Stimulated activated CD4-positive, alpha-beta T cell treated with anti-CD3 and anti-CD28 coated beads, Interleukin-12 subunit alpha, Interleukin-12 subunit beta, amount 100 ng/mL, for 24 hours (primary cell): ENCODE data around the gene MAEA.

Experiments
- DNase-seq, 2 experiments: peaks; one replicate each; pipeline ENCODE4 v3.0.0-alpha.2; 2020; ENCODE audit warnings: low read depth in 2 of 2

Gene MAEA

DNA sequence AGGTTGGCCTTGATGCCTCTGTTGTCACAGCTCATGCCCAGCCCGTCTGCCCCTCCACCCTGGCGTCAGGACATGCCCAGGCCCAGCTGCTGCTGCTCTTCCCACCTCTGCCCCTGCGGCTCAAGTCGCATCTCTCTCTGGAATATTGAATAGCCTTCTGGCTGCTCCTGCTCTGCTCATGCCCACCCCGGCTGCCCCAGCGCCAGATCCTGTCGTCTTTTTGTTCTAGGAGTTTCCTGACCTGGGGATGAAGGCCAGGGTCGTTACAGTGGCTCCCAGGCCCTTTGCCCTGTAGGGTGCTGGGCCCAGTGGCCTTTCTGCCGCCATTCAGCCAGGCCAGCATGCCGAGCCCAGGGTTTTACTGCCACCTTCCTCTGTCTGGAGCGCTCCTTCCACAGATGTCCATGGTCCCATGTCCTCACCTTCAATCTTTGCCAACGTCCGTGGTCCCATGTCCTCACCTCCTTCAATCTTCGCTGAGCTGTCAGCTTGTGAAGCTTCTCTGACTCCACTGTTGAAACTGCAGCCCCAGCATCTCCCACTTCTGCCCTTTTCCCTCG, 9.7 kb downstream of the MAEA start:
- no peak for DNase-seq

DNA sequence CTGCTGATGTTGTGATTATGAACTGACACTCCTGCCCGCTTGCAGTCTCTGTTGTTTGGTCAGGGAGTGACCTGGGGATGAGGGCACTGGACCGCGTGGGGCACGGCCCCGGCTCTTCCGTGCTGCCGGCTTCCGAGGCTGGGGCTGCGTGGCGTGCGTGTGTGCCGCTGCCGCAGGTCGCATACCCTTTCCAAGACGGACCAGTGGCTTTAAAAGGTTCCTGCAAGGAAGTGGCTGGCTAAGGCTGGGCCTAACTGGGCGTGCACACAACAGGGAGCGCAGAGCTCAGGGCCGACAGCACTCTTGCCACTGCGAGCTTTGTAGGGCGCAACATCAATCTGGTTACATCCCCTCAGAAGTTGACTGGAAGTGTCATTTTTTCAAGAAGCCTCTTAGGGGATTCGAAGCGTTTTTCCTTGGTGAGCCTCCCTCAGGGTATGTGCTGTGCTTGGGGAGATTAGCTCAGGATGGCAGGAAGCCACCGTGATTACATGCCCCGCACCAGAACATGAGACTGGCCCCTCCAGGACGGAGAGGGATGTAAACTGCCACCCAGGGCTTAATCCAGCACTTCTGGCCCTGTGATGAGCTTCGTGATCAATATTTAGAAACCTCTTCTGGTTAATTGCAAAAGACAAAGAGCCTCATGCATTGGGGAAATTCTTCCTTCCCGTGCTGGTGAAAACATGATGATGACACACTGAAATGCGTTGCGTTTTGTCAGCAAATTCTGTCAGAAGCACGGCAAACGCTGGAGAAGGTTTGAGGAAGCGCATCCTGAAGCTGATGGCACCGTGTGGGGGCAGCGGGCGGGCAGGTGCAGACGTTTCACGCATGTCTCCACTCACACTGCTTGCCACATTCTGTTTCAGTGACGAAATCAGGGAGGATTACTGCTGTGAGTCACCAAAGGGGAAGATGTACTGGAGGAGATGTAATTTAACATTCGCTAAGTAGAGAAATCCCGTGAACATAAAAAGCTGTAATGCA, 11.1 kb downstream of the MAEA start:
- no peak for DNase-seq

DNA sequence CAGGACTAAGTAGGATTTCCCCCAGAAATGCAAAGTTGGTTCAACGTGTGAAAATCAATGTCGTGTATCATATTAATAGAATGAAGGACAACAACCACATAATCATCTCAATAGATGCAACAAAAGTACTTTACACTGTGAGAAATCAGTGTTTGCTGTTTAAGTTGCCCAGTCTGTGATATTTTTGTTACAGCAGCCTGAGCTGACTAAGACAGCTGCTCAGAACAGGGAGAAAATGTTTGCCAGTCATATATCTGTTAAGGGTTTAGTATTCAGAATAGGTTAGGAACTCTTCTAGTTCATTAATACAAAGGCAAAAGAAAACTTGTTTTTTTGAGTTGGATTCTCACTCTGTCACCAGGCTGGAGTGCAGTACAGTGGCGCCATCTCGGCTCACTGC, 12.5 kb downstream of the MAEA start:
- DNase-seq, result no peak

DNA sequence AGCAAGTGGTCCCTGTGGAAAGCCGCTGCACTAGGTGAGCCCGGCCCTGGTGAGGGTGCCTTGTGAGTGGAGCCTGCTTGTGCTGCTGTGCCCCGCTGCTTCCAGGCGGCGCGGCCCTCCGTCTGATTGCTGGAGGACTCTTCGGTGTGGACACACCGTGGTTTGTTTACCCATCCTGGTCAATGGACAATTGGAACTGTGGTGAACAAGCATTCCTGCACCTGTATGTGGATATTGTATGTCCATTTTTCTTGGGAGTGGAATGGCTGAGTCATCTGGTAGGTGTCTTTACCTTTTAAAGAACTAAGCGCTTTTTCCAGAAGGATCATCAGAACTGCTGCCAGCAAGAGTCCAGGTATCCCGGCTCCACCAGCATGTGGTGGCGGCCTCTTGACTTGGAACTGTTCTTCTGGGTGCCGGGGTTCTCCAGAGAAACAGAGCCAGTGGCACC, 15.6 kb downstream of the MAEA start:
- no peak for DNase-seq

DNA sequence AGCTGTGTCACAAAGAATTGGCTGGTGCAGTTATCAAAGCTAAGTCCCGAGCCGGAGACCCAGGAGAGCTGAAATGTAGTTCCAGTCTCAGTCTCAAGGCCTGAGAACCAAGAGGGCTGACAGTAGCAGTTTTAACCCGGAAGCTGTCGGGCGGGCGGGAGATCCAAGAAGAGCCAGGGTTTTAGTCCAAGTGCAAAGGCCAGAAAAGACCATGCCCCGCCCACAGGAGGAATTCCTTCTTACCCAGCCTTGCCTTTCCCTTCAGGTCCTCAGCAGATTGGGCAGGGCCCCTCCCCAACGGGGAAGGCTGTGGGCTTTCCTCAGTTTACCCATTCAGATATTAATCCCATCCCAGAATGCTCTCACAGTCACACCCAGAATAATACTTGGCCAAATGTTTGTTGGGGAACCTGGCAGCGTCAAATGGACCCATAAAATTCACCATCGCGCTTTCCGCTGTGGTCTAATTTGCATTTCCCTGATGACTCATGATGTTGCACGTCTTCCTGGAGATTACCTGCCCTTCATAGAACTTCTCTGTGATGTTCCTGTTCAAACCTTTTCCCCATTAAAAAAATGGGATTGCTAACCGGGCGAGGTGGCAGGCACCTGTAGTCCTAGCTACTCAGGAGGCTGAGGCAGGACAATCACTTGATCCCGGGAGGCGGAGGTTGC, 16.2 kb downstream of the MAEA start:
- peak in 1 of 2 experiments; percentile 26 for DNase-seq

DNA sequence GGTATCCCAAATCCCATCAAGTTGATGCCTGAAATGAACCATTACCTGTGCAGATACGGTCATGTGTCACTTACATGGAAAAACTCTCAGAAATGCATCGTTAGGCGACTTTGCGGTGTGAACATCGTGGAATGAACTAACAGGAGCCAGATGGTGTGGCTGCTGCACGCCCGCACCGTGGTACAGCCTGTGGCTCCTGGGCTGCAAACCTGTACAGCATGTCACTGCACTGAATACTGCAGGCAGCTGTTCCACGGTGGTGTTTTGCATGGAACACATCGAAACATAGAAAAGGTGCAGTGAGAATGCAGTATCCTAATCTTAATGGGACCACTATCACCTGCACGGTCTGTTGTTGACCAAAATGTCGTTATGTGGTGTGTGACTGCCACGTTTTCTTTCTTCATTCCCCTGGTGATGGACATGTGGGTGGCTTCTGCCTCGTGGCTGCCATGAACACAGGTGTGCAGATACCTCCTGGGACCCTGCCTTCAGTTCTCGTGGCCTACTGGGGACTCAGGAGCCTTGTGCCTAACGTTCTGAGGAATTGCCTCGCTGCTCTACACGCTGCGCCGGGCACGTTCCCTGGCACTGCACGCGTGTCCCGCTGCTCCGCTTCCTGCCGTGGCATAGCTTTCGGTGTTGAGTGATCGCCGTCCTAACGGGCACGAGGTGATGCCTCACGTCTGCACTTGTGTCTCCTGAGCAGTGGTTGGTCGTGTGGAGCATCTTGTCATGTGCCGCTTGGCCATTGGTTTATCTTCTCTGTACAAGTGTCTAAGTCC, 18.5 kb downstream of the MAEA start:
- no peak for DNase-seq

- peak; percentile 33 to 50 for DNase-seq
Measured at GRCh38 chr4:1309261-1310010, 19.7 kb downstream of the MAEA start.

DNA sequence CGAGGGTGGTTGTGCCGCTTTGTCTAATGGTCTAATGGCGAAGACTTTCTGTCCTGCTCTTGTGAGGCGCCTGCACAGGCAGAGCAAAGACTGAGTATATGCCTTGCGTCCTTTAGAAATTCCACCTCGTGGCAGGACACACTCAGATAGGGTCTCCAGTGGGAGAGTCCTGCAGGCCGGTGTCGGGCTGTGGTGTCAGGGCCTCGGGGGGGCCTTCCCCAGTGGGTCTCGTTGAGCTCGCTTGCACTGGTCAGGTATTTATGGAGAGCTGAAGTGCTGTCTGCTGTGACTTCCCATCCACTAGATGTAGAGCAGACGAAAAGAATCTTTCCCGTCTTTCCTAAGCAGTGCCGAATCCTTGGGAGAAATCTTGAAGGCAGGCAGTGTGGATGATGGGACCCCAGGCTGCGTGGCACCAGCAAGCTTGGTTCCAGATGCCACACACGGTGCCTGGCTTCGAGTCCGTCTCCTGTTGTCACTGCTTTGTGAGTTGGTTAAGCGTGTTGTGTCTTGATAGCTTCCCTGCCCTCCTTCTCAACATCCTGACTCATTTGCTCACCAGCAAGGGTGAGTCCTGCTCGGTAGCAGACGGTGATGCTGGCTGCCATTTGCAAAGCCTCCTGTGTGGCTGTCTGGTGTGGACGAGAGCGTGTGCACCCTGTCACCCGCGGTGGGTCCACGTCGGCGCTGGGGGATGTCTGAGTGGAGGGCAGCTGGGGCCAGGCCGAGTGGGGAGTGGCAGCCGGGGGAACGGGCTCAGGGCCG, 20.5 kb downstream of the MAEA start:
- DNase-seq, result no peak

DNA sequence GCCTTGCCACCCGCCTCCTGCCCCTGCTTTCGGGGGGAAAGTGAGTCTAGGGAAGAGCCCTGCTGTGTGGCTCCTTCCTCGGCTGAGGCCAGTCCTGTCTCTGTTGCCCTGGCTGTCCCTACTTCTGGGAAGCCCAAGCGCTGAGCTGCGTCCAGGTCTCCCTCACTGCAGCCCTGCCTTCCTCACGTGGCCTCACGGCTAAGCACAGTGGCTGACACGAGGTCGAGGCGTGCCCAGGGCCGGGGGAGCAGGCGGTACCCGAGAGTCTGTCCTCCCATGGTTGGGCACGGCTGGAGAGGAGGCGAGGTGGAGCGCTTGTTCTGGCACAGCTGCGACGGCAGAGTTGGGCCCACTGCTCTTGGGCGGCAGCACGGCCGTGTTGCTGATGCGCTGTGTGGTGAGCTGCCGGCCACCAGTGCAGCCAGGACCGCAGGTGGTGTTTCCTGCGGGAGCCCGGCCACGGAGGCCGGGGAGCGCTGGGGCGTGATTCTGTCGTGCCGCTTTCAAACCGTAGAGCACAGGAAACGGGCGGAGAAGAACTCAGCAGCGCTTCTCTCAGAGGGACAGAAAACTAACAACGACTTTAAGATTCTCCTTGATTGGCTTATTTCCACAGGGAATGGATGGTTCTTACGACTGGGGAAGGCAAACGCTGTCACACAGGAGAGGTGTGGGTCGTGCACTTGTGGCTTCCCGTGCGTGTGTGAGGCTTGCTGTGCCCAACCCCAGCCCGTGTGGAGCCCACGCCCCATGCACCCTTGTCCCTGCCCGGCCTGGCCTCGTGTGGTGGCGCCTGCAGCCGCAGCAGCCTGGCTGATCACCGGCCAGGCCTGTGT, 21.3 kb downstream of the MAEA start:
- DNase-seq, result no peak

- no peak for DNase-seq
Measured at GRCh38 chr4:1312821-1313640, 23.3 kb downstream of the MAEA start.

- no peak for DNase-seq
Measured at GRCh38 chr4:1315306-1315705, 25.6 kb downstream of the MAEA start.

DNA sequence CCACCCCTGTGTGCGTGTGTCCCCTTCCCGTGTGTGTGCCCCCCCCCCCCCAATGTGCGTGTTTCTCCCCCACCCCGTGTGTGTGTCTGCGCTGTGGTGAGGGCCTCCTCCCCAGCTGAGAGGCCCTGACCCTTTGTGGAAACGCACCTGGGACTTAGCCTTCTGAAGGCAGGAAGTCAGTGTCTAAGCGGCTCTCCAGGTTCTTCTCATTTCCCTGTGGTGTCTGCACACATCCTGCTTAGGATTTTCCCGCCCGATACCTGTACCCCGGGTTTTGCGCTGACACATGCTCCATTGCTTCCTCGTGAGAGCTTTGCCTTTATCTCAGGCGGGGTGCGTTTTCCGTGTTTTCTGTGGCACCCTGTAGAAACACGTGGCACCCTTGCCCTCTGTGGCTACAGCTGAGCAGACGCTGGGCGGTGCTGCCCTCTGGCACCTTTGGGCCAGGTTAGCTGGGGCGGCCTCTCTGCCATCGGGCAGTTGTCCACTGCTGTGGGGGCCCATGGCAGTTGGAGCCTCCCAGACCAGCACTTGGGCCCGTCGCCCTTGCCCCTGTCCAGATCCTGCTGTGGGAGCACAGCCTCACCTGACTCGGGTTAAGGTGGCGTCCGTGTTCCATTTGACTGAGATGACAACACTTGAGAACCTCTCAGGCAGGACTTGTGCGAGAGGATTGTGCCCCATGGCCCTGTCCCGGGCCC, 26.3 kb downstream of the MAEA start:
- no peak for DNase-seq

- DNase-seq, result no peak
Measured at GRCh38 chr4:1316537-1317168, 27.0 kb downstream of the MAEA start.

DNA sequence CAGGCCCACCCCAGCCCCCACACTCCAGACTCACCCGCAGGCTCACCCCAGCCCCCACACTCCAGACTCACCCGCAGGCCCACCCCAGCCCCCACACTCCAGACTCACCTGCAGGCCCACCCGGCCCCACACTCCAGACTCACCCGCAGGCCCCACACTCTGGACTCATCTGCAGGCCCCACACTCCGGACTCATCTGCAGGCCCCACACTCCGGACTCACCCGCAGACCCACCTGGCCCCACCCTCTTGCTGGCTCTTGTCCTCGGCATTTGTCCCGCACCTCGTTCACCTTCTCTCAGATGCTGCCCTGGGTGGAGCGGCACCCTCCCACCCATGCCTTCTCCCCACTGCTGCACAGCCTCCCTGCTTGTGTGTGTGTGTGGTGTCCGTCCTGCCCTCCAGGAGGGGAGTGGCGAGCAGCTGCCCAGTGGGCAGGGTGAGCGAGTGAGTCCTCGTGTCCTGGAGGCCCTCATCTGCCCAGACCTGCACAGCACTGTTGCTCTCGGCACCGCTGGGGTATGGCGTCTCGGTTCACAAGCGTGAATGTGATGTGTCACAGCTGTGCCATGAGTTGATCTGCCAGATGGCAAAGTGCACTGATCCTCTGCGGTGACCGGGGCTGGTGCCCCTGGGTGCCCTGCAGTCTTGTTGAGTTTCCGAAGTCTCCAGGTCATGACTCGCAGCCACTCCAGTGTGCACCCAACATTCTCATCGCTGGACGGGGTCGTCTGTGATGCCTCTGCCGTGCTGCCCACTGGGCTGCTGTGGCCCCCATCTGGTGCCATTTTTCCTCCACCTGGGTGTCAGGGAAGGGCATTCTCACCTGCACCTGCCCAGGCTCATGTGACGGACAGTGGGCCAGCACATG, 27.7 kb downstream of the MAEA start:
- DNase-seq, result no peak

DNA sequence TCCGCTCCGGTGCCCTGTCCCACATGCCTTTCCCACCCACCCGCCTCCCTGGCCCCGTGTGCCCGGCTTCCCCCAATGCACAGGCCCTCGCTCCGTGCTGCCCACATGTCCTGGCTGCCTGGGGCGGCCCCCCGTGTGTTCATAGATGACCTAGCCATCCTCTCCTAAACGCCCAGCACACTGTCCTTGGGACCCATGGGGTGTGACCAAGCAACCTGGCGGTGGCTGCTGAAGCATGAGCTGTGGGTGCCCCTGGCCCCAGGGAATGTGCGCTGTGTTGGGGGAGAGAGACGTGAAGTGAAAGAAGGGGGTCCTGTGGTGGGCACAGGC, 28.3 kb downstream of the MAEA start:
- no peak for DNase-seq

GRCh38 chr4:1318488-1319213, 29.0 kb downstream of the MAEA start:
- DNase-seq, result no peak
